Islet precursor cell (in vitro differentiated cells): ENCODE measurements around the gene FARP2.

Source experiments
- DNase-seq: peaks from one replicate; pipeline ENCODE4 v3.0.0-alpha.2; 2018

Gene FARP2

GRCh38 chr2:241461693-241462677, 105.9 kb downstream of the FARP2 start:
- no peak for DNase-seq

DNA sequence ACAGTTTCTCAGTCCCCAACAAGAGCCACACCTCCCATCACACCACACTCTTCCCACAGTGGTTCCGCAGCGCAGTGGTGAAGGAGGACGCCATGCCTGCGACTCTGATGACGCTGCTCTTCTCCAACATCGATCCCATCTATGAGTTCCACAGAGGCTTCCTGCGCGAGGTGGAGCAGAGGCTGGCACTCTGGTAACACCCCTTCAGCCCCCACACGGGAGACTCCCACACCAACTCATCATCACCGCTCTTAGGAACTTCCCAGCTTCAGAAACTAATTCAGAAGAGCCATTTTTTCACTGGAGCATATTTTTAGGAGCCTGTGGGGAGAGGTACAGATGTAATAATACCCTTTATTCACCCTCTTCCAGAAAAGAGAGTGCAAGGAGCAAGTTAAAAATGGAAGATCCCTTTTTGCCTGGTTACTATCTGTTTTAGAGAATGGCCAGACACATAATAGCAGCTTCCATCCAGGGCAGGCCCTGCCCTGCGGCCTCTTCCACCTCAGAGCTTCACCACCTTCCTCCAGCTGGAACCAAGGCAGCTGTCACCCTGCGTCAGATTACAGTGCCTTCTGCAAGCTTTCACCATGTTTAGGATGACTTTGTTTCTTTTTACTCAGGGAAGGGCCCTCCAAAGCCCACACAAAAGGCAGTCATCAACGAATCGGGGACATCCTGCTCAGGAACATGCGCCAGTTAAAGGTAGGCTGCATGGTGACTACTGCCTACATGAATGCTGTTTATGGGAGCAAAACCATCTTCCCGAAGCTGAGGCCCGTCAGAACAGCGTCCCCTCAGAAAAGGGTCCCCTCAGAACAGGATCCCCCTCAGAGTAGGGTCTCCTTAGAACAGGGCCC, 107.4 kb downstream of the FARP2 start:
- DNase-seq = no peak

- DNase-seq = no peak
Measured at GRCh38 chr2:241465543-241465942, 109.5 kb downstream of the FARP2 start.

GRCh38 chr2:241466230-241466629, 110.1 kb downstream of the FARP2 start:
- no peak for DNase-seq

DNA sequence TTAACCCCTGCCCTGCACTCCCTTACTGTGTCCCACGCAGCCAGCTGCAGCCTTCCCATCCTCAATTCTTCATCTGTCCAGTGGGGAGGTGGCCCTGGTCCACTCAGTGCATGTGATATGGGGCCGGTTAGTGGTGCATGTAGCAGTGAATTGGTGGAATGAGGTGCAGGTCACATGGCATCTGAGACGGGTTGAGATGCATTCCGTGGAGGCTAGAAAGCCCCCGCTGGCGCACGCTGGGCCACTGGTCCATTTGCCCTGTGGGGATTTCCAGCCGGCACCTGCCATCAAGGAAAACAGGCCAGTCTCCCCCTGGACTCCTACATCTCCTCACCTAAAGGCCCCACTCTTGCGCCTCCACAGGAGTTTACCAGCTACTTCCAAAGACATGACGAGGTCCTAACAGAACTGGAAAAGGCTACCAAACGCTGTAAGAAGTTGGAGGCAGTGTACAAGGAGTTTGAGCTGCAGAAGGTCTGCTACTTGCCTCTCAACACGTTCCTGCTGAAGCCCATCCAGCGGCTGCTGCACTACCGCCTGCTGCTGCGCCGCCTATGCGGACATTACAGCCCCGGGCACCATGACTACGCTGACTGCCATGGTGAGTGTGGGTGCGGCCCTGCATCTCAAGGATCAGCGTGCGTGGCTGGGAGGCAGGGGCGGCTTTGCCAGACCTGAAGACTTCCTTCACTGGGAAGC, 111.8 kb downstream of the FARP2 start:
- no peak for DNase-seq

DNA sequence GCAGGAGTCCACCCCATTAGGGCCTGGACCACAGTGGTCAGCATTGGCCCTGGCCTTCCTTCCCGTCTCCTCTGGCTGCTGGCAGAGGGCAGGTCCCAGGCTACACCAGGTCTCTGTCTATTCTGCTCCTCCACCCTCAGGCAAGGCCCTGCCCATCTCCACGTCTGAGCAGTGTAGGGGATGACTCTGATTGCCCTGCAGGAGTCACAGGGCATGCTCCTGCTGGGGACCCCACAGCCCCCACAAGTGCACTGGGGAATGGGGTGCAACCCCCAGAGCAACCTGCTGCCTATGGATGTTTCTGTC, 112.3 kb downstream of the FARP2 start:
- no peak for DNase-seq

GRCh38 chr2:241469746-241470145, 113.7 kb downstream of the FARP2 start:
- no peak for DNase-seq

- DNase-seq = no peak
Measured at GRCh38 chr2:241473399-241473798, 117.3 kb downstream of the FARP2 start.

- no peak for DNase-seq
Measured at GRCh38 chr2:241475267-241475666, 119.2 kb downstream of the FARP2 start.

GRCh38 chr2:241478166-241478565, 122.1 kb downstream of the FARP2 start:
- DNase-seq = no peak

GRCh38 chr2:241479026-241479898, 123.2 kb downstream of the FARP2 start:
- DNase-seq = no peak

DNA sequence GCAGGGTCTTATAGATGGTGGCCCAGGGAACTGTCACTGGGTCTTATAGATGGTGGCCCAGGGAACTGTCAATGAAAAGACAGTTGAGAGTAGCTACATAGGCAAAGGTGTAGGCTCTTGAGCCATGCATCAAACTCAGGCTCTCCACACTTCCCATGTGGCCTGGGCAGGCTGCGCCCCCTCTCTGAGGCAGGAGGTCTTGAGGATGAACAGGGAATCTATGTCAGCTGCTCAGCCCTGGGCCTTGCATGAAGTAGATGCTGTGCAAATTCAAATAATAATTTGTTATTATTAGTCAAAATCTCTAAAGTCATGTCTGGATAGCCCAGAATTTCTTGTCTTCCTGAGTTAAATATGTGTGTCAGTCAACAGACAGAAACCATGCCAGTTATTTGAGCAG, 125.6 kb downstream of the FARP2 start:
- no peak for DNase-seq

DNA sequence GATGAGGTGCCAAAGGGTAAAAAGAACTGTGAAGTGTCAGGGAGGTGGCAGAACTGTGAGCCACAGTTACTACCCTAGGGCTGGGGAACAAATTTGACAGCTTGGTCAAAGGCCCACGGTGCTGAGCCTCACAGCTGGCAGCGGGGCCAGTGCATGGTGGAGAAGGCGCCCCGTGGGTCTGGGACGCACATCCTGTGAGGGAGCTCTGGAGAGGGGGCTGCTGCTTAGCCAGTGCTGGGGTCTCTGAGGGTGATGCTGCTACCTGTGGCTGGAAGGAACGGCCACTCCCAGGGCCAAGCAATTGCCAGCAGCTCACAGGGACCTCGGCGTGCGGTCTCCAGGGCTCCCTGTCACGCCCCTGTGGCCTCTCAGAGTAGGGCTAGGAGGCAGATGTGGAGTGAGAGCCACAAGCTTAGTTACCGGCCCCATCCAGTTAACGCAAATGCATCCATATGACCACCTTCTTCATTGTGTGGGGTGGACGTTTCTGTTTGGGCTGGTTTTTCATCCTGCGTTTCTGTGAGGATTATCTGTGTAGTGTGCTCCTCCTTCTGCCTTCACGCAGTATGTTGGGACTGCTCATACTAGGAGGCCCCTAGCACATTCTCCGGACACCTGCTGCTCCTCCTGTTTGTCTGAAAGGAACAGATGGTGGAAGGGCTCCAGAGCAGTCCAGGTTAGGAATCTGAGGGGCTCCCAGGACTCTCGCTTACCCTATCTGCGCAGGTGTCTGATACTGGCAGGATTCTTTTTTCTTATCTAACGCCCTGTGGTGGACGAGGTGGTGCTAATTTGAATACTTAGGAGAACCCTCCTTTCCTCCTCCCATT, 126.3 kb downstream of the FARP2 start:
- DNase-seq = no peak

GRCh38 chr2:241483305-241483704, 127.2 kb downstream of the FARP2 start:
- no peak for DNase-seq

DNA sequence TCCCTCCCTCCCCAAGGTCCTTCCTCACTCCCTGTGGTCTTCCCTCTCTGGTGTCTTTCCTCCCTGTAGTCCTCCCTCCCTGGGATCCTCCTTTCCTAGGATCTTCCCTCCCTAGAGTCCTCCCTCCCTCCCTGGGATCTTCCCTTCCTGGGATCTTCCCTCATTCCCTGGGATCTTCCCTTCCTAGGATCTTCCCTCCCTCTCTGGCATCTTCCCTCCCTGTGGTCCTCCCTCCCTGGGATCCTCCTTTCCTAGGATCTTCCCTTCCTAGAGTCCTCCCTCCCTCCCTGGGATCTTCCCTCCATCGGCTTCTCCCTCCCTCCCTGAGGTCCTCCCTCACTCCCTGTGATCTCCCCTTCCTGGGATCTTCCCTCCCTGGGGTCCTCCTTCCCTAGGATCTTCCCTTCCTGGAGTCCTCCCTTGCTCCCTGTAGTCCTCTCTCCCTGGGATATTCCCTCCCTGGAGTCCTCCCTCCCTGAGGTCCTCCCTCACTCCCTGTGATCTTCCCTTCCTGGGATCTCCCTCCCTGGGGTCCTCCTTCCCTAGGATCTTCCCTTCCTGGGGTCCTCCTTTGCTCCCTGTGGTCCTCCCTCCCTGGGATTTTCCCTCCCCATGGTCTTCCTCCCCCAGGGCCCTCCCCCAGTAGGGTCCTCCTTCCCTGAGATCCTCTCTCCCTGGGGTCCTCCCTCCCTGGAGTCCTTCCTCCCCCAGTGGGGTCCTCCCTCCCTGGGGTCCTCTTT, 129.3 kb downstream of the FARP2 start:
- no peak for DNase-seq

- DNase-seq = no peak
Measured at GRCh38 chr2:241489088-241489487, 133.0 kb downstream of the FARP2 start.

DNA sequence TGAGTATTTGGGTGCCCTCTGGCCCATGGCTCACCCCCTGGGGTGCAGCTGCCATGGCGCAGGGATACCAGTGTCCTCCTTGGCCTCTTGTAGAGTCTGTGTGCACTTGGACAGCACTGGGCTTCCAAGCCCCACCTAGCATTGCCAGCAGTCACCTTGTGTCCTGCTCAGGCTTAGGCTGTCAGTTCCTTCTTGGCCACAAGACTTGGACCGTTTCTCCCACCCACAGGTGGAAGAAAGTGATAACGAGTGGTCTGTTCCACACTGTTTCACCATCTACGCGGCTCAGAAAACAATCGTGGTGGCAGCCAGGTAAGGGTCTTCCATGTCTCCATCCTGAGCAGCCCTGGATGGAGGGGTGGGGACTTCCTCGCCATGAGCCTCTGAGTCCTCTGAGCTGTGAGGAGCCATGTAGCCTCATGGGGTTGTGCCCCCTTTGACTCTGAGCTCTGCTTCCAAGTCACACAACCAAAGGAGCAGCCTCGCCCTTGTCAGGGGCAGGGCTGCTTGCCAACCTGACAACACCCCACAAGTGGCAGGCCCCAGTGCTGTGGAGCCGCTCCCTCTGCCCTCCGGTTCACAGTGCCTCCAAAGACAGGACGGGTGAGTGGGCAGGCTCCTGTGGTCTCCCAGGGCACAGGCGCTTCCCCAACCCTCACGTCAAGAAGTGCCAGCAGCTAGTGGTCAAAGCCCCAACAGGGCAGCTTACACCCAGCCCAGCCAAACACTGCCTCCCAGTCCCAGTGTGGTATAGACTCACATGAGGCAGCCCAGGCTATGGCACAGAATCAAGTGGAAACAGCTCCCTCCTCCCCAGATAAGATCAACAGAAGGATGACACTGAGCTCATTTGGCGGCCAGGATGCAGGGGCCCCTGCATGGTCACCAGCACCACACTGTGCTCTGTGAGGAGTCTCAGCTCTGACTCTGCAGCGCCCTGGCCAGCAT, 133.9 kb downstream of the FARP2 start:
- no peak for DNase-seq

- no peak for DNase-seq
Measured at GRCh38 chr2:241490825-241491506, 134.9 kb downstream of the FARP2 start.
